Measurements from ENCODE around the gene MYO15B. TPM values are rescaled to one million over a fixed set of nuclear protein-coding genes. Genes with fewer than 3 reads are reported as not detected.

Gene MYO15B
- total and polyA plus RNA-seq, 4 experiments from 2014 or later = 0.89 to 83.7 (median 75.1) TPM; not detected in 1

DNA sequence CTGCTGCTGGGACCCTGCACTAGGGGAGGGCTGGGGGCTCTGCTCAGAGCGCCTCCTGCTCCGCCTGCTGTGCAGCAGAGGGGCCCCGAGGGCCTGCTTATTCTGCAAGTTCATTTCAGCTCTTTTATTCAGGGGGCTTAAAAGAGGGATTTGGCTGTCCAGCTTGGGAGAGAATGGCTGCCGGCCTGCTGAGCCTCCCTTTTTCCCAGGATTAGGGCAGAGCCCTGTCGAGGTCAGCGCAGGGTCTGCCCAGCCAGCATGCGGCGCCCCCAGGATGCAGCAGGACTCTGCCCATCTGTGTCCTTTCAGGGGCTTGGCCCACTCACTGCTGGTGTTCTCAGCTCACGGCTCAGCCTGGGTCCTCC lies 46.8 kb downstream of the MYO15B start:
- no peak overlapping the region for H3K27ac Mint-ChIP-seq
- POLR2A ChIA-PET (ENCODE audit: partially characterized antibody) = no interaction called here

DNA sequence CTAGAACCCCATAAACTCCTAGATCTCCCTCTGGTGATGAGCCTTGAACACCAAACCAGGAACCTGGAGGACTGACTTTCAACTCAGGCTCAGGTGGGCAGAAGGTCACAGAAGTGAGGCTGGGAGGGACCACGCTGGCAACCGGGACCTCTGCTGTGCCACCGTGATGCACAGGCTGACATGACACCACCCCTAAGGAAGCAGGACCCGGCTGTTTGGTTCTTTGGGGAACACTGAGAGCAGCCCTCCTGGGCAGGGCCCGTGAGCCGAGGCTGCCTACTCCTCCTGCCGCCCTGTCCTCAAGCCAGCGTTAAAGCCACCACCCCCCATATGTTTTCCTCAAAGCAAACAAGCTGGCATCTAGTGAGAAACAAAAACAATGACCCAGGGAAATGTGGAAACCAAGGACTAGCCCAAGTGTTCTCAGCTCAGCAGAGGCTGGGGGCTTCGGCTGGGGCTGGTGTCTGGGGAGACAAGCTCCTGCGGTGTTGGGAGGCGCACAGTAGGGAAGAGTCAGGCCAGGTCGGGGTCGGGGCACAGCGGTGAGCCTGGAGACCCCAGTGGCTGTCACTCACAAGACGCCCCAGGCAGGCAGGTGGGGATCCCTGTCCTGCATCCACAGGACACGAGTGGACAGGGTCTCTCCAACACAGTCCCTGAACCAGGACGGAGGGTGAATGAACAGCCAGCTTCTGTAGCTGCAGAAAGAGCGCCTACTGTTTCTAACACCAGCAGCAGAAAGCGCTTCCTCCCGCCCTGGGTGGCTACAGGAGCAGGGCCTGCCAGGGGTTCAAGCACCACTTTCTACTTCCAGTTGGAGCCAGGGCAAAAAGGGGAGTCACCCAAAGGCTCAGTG lies 47.4 kb downstream of the MYO15B start:
- H3K27me3 Mint-ChIP-seq = no peaks in the 10 kb centered on the region

More for the DNA sequence above, 46.8 kb downstream of the MYO15B start:
- DNase-seq = no peak
- H3K4me3 Mint-ChIP-seq = no peak overlapping the region
- peaks cover 2 to 13% (median 7%) of the 10 kb centered on the region in 4 donors for H3K4me1 Mint-ChIP-seq
- no peaks in the 10 kb centered on the region for H3K27me3 Mint-ChIP-seq
- peaks cover 13% of the 10 kb centered on the region for H3K4me1 ChIP-seq (ENCODE audit: insufficient read depth, low read length)
- H3K27me3 ChIP-seq (ENCODE audit: insufficient read depth, low read length) = no peaks in the 10 kb centered on the region
- CTCF ChIA-PET (ENCODE audit: partially characterized antibody) = interaction anchor here (1.0 to 14.0 kb wide), 19 partner anchors 9 to 179 kb away, joined by 3 to 326 read pairs (median 10); partner anchors contain the start of genes RECQL5, SAP30BP, TMEM94 and TSEN54
- H3K27ac ChIP-seq (ENCODE audit: low read depth, low read length) = no peak overlapping the region
- H3K9me3 ChIP-seq (ENCODE audit: control insufficient read depth in 1 of 2, low read length in 2 of 2) = no peaks in the 10 kb centered on the region
- intact Hi-C loops (cut with micrococcal nuclease) = no loop called here
- H3K4me3 ChIP-seq (ENCODE audit: low read length in 2 of 2) = no peak overlapping the region
- H3K36me3 ChIP-seq (ENCODE audit: insufficient read depth, low read length) = no peaks in the 10 kb centered on the region
- peaks cover 0 to 4% of the 10 kb centered on the region in 2 donors for H3K36me3 Mint-ChIP-seq
- no peaks in the 10 kb centered on the region for H3K9me3 Mint-ChIP-seq

DNA sequence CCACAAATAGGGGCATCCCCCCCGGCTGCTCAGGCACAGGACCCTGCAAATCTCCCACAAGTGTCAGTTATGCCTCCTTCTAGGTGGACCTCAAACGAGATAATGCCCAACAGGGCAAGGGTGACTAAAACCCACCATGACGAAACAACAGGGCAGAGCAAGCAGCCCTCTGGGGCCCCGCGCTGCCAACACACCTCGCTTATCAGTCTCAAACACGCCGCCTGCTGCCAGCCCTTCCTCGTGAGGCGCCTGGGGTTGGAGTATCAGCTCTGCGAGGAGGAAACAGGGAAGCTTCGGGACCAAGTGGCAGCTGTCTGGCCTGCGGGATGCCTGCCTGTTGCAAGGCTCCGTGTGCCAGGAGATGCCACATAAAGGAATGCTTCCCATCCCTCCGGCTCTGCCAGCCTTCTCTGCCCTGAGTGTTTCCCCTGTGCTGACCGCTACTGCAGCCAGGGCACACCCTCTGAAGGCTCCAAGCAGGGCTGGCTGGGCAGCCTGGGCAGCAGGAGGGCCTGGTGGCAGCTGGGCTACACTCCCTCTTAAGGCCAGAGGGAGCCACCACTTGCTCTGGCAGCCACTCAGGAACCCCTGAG lies 48.1 kb downstream of the MYO15B start:
- no peaks in the 10 kb centered on the region for H3K36me3 ChIP-seq (ENCODE audit: insufficient read depth, low read length)
- no peaks in the 10 kb centered on the region for H3K27me3 ChIP-seq (ENCODE audit: insufficient read depth, low read length)
- H3K27ac Mint-ChIP-seq = peak overlapping the region in 1 of 7 donors; percentile 44
- peaks cover 0 to 2% of the 10 kb centered on the region in 2 donors for H3K36me3 Mint-ChIP-seq
- ChIA-PET CTCF (ENCODE audit: partially characterized antibody) (interaction anchor here (1.0 to 14.0 kb wide), 9 partner anchors 8 to 208 kb away, joined by 3 to 326 read pairs (median 3); a partner anchor contains a TSS), POLR2A (ENCODE audit: partially characterized antibody) (no interaction called here)
- no peak for DNase-seq
- peaks cover 13% of the 10 kb centered on the region for H3K4me1 ChIP-seq (ENCODE audit: insufficient read depth, low read length)
- H3K4me1 Mint-ChIP-seq = peaks cover 2 to 13% (median 7%) of the 10 kb centered on the region in 4 donors
- H3K4me3 Mint-ChIP-seq = no peak overlapping the region
- no peaks in the 10 kb centered on the region for H3K9me3 ChIP-seq (ENCODE audit: control insufficient read depth in 1 of 2, low read length in 2 of 2)
- H3K9me3 Mint-ChIP-seq = no peaks in the 10 kb centered on the region
- intact Hi-C loops (cut with micrococcal nuclease) = no loop called here
- no peak overlapping the region for H3K4me3 ChIP-seq (ENCODE audit: low read length in 2 of 2)
- no peak overlapping the region for H3K27ac ChIP-seq (ENCODE audit: low read depth, low read length)
- no peaks in the 10 kb centered on the region for H3K27me3 Mint-ChIP-seq

More for the DNA sequence above, 47.4 kb downstream of the MYO15B start:
- H3K27ac Mint-ChIP-seq = no peak overlapping the region
- H3K4me3 ChIP-seq (ENCODE audit: low read length in 2 of 2) = no peak overlapping the region
- no peaks in the 10 kb centered on the region for H3K9me3 Mint-ChIP-seq
- CTCF ChIA-PET (ENCODE audit: partially characterized antibody) = interaction anchor here (1.1 to 14.0 kb wide), 9 partner anchors 9 to 179 kb away, joined by 3 to 326 read pairs (median 5); partner anchors contain the start of gene TMEM94
- POLR2A ChIA-PET (ENCODE audit: partially characterized antibody) = no interaction called here
- H3K4me3 Mint-ChIP-seq = no peak overlapping the region
- no peaks in the 10 kb centered on the region for H3K36me3 ChIP-seq (ENCODE audit: insufficient read depth, low read length)
- no peaks in the 10 kb centered on the region for H3K9me3 ChIP-seq (ENCODE audit: control insufficient read depth in 1 of 2, low read length in 2 of 2)
- intact Hi-C loops (cut with micrococcal nuclease) = no loop called here
- peaks cover 0 to 4% of the 10 kb centered on the region in 2 donors for H3K36me3 Mint-ChIP-seq
- no peaks in the 10 kb centered on the region for H3K27me3 ChIP-seq (ENCODE audit: insufficient read depth, low read length)
- H3K4me1 Mint-ChIP-seq = peaks cover 2 to 13% (median 7%) of the 10 kb centered on the region in 4 donors
- H3K27ac ChIP-seq (ENCODE audit: low read depth, low read length) = no peak overlapping the region
- DNase-seq = no peak
- peaks cover 13% of the 10 kb centered on the region for H3K4me1 ChIP-seq (ENCODE audit: insufficient read depth, low read length)

DNA sequence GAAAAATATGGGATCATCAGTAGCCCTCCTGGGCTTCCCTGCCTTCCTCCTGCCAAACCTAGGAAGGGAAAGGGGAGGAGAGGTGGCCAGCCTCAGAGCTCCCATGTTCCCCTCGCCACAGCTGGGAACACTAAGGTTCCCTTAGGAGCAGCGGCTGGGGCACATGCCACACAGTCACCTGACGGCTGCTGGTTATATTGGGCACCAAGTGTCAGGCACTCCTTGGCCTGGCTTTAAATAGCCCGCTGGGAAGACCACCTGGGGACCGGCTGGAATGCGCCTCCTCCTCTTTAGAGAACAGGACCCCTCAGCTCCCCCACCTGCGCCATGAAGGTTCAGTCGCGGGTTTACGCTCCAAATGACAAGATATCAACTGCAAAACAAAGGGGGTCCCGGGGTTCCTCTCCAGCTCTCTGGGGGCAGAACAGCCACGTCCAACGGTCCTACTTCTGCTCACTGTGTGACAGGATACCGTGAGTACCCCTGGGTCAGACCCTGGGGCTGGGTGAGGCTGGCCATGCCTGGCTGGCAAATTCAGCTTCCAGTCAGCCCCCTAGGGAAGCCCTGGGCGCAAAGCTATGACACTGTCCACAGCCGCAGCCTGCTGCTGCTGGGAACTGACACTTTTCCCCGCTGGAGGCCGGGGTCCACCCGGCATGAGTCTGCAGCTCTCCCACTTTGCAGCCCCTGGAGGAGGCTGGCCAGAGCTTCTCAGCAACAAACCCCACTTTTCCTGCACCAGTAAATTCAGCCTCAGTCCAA lies 49.0 kb downstream of the MYO15B start:
- CTCF ChIA-PET (ENCODE audit: partially characterized antibody) = interaction anchor here (1.0 to 14.0 kb wide), 5 partner anchors 7 to 209 kb away, joined by 3 to 326 read pairs (median 3); a partner anchor contains a TSS
- no peaks in the 10 kb centered on the region for H3K9me3 Mint-ChIP-seq
- Histone ChIP-seq H3K9me3 (ENCODE audit: control insufficient read depth in 1 of 2, low read length in 2 of 2) (no peaks in the 10 kb centered on the region), H3K27me3 (ENCODE audit: insufficient read depth, low read length) (no peaks in the 10 kb centered on the region), H3K4me3 (ENCODE audit: low read length in 2 of 2) (no peak overlapping the region), H3K36me3 (ENCODE audit: insufficient read depth, low read length) (no peaks in the 10 kb centered on the region), H3K4me1 (ENCODE audit: insufficient read depth, low read length) (peaks cover 13% of the 10 kb centered on the region), H3K27ac (ENCODE audit: low read depth, low read length) (no peak overlapping the region)
- peaks cover 2 to 13% (median 7%) of the 10 kb centered on the region in 4 donors for H3K4me1 Mint-ChIP-seq
- H3K4me3 Mint-ChIP-seq = no peak overlapping the region
- no peak for DNase-seq
- no peaks in the 10 kb centered on the region for H3K27me3 Mint-ChIP-seq
- POLR2A ChIA-PET (ENCODE audit: partially characterized antibody) = no interaction called here
- H3K27ac Mint-ChIP-seq = peak overlapping the region in 1 of 7 donors; percentile 75
- intact Hi-C loops (cut with micrococcal nuclease) = no loop called here
- peaks cover 0 to 1% of the 10 kb centered on the region in 2 donors for H3K36me3 Mint-ChIP-seq

DNA sequence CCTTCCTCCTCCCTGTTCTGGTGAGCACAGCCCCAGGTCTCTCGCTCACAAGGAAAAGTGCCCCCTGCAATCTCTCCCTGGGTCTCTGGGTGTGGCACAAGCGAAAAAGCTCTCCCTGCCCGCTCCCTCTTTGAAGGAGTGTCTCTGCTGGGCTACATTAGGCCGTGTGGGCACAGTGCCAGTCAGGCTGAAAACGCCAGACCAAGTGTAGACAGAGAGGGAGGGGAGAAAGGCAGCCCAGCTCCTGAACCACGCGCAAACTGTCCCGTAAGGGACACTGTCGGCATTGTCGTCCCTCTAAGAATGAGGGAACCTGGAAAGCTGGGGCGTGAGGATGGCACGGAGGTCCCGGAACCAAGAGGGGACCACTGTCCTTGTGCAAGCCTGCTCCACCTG lies 49.5 kb downstream of the MYO15B start:
- Mint-ChIP-seq H3K9me3 (no peaks in the 10 kb centered on the region), H3K27ac (no peak overlapping the region), H3K4me1 (peaks cover 2 to 13% (median 7%) of the 10 kb centered on the region in 4 donors), H3K36me3 (peaks cover 1 to 3% of the 10 kb centered on the region in 2 donors), H3K27me3 (no peaks in the 10 kb centered on the region), H3K4me3 (no peak overlapping the region)
- Histone ChIP-seq H3K4me3 (ENCODE audit: low read length in 2 of 2) (no peak overlapping the region), H3K36me3 (ENCODE audit: insufficient read depth, low read length) (no peaks in the 10 kb centered on the region), H3K4me1 (ENCODE audit: insufficient read depth, low read length) (peaks cover 13% of the 10 kb centered on the region), H3K27ac (ENCODE audit: low read depth, low read length) (no peak overlapping the region), H3K27me3 (ENCODE audit: insufficient read depth, low read length) (no peaks in the 10 kb centered on the region), H3K9me3 (ENCODE audit: control insufficient read depth in 1 of 2, low read length in 2 of 2) (no peaks in the 10 kb centered on the region)
- CTCF ChIA-PET (ENCODE audit: partially characterized antibody) = interaction anchor here (4.9 to 14.0 kb wide), 2 partner anchors 7 to 113 kb away, joined by 48 to 326 read pairs; a partner anchor contains a TSS
- intact Hi-C loops (cut with micrococcal nuclease) = no loop called here
- POLR2A ChIA-PET (ENCODE audit: partially characterized antibody) = no interaction called here
- no peak for DNase-seq

DNA sequence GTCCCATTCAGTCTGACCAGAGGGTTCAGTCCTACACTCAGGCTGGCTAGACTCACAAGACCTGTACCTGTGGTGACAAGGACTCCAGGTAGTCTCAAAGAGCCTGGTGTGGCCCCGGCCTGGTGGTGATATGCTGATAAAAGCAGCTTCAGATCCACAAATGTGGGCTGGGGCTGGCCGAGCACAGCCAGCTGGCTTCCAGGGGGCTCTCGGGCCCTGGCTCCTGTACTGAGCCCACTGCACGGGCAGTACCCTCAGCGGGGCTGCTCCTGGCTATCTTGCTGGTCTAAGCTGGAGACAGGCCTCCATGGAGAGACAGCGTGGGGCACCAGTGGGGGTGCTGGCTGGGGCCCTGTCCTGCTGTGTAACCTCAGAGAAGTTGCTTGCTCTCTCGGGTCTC lies 50.0 kb downstream of the MYO15B start:
- peaks cover 2 to 13% (median 7%) of the 10 kb centered on the region in 4 donors for H3K4me1 Mint-ChIP-seq
- Histone ChIP-seq H3K27ac (ENCODE audit: low read depth, low read length) (no peak overlapping the region), H3K36me3 (ENCODE audit: insufficient read depth, low read length) (no peaks in the 10 kb centered on the region), H3K27me3 (ENCODE audit: insufficient read depth, low read length) (no peaks in the 10 kb centered on the region), H3K9me3 (ENCODE audit: control insufficient read depth in 1 of 2, low read length in 2 of 2) (no peaks in the 10 kb centered on the region), H3K4me3 (ENCODE audit: low read length in 2 of 2) (no peak overlapping the region), H3K4me1 (ENCODE audit: insufficient read depth, low read length) (peaks cover 13% of the 10 kb centered on the region)
- ChIA-PET POLR2A (ENCODE audit: partially characterized antibody) (no interaction called here), CTCF (ENCODE audit: partially characterized antibody) (interaction anchor here (1.5 to 14.0 kb wide), 2 partner anchors 12 to 113 kb away, joined by 4 to 326 read pairs; no protein-coding TSS in a partner anchor)
- no peak for DNase-seq
- H3K36me3 Mint-ChIP-seq = peaks cover 1 to 3% of the 10 kb centered on the region in 2 donors
- no peaks in the 10 kb centered on the region for H3K27me3 Mint-ChIP-seq
- no peak overlapping the region for H3K4me3 Mint-ChIP-seq
- intact Hi-C loops (cut with micrococcal nuclease) = no loop called here
- H3K9me3 Mint-ChIP-seq = no peaks in the 10 kb centered on the region
- H3K27ac Mint-ChIP-seq = no peak overlapping the region
